NOMO-1 treated with dmso at 0.1 percent for 144 hours (cell line): ENCODE results near the gene TOR4A.

Experiments
- DNase-seq: peaks from one replicate; lab custom pipeline; 2025; ENCODE audit not compliant: unreplicated experiment; lab: John Stamatoyannopoulos, UW

The TOR4A gene

DNA sequence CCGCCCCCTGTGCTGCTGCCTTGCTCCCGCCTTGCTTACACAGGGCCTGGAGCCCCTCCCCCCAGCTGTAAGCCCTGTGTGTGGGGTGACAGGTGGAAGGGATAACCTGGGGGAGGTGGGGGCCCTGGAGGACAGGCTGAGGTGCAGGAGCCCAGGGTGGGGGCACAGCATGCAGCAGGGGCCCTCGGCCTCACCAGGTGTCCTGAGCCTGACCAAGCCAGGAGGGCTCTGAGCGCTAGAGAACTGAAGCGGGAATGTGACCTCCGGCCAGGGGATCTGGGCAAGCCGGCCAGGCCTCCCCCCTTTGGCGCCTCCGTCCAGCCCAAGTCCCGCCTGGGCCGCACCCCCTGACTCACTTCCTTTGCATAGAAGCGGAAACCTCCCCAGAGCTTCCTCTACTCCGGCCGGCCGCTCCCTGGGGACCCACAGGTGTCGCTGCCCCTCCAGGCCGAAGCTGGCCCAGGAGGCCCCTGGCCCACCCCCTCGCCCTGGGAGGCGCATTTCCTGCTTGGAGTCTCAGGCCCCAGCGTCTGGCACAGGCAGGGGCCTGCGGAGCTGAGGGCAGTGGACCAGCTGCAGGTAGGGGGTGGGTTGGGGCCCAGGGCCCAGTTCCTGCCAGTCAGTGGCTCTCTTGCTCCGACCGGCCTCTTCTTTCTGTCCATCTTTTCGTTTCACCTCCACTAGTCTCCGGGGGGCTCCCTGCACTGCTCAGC lies at the start of gene TOR4A:
TOR4A (plus strand) TSS at position 398 of the 713 bp plus-strand sequence. CDS start 964 bp downstream, outside the sequence.
- DNase-seq: peak; percentile 96

DNA sequence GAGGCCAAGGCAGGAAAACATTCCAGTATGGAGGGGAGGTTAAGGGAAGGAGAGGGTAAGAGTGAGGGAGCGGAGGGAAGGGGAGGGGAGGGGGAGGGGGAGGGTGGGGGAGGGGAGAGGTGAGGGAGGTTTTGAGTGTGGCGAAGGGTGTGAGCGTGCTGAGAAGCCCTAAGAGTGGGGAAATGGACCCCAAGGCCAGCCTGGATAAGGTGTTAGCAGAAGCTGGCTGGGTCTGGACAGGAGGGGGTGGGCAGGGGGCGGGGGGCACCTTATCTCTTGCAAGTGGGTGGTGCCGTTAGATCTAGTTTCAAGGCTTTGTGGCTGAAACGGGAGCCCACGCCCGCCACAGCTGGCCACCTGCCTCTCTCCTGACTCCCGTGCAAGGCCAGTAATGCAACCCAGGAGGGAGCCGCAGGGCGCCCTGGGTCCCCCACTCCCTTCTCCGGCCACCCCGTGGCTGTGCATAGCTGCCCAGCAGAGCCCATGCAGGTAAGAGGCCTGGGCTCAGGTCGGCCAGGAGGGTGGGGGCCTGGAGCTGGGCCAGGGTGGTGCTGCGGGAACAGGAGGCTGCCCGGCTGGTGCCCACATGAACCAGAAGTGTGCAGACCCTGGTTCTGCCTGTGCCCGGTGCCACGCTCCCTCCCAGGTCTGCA lies 49.5 kb upstream of the TOR4A start:
- no peak for DNase-seq

GRCh38 chr9:137228506-137228967 lies 49.0 kb upstream of the TOR4A start:
- no peak for DNase-seq

GRCh38 chr9:137228968-137229896 lies 48.3 kb upstream of the TOR4A start:
- DNase-seq: no peak

DNA sequence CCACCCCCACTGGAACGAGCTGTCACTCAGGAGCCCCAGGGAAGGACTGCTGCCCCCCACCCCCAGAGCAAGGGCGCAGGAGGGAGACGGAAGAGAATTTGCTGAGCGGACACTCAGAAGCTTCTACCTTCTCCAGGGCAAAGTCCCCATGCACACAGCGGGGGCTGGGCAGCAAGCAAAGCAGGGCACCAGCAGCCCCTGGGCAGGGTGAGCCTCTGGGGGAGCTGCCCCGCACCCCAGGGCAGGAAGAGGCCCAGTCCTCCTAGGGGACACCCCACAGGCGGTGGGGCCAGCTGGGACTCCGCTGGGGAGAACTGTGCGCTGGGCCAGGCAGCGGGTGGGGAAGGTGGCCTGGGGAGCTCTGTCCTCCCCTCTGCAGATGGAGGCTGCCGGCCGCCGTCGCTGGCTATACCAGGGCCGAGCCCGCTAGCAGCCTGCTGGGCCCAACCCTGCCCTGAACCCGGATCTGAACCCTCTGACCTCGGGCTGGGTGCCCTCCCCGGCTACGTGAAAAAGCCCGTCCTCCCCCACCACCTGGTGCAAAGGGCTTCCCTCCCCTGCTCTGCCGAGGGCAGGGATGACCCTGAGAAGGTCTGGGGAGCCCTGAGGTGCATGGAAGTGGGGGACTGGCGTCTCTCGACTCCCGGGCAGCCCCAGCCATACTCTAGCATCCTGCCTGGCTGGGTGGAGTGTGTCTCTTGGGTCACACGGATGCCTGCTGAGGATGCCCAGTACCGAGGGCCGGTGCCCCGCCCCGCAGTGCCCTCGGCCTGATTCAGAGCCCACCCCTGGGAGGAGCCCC lies 47.4 kb upstream of the TOR4A start:
- no peak for DNase-seq

- DNase-seq: no peak
Measured at GRCh38 chr9:137230705-137231371, 46.7 kb upstream of the TOR4A start, which contains the start of gene SLC34A3. Gene SLC34A3 (plus strand): TSS chr9:137230901. CDS start chr9:137231703, 802 bp downstream.

GRCh38 chr9:137231372-137232039 lies 46.0 kb upstream of the TOR4A start:
- no peak for DNase-seq

DNA sequence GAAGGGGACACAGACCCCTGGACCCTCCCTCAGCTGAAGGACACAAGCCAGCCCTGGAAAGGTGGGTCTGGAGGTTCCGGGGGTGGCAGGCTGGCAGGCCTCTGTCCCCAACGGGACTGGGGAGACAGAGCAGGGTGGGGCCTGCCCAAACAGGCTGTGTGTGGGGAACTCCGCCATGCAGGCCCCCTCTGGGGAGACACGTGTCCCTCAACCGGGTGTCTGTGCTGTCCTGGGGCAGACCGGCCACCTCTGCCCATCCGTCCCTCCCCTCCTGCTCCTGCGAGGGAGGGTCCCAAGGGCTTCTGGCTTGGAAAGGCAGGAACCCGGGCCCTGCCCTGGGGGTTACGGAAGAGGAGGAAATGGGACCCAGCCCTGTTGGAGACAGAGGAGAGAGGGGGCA lies 45.4 kb upstream of the TOR4A start:
- no peak for DNase-seq

GRCh38 chr9:137232510-137232909 lies 45.0 kb upstream of the TOR4A start:
- no peak for DNase-seq

GRCh38 chr9:137233143-137233980 lies 44.2 kb upstream of the TOR4A start:
- no peak for DNase-seq

GRCh38 chr9:137234055-137234697 lies 43.4 kb upstream of the TOR4A start:
- DNase-seq: no peak

DNA sequence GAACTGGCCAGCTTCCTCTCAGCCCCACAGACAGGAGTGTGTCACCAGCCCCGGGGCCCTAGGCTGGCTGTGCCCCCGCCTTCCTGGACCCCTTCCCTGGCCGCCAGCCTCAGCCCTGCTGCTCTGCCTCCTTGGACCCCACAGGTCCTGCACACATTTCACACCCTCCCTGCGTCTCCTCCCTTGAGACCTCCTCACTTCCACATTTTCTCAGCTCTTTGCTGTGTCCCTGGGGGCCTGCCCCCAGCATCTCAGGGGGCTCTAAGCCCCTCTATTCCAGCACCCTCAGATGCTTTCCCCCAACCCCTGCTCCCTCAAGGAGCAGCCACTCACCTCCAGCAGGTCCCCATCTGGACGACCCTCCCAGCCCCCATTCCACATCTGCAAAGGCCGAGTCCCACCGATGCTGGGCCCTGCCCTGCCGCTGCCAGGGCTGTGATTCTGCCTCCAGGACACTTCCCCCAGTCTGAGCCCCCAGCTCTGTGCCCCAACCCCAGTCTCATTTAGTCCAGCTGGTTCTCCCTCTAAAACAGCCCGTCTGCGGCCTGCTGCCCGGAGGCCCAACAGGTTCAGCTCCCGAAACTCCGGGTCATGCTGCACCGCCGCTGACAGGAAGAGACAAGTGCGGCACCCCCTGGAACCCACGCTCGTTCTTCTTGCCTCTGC lies 42.6 kb upstream of the TOR4A start:
- no peak for DNase-seq

GRCh38 chr9:137235424-137236237 lies 41.9 kb upstream of the TOR4A start:
- DNase-seq: no peak

GRCh38 chr9:137236238-137236935 lies 41.1 kb upstream of the TOR4A start:
- peak; percentile 72 for DNase-seq

DNA sequence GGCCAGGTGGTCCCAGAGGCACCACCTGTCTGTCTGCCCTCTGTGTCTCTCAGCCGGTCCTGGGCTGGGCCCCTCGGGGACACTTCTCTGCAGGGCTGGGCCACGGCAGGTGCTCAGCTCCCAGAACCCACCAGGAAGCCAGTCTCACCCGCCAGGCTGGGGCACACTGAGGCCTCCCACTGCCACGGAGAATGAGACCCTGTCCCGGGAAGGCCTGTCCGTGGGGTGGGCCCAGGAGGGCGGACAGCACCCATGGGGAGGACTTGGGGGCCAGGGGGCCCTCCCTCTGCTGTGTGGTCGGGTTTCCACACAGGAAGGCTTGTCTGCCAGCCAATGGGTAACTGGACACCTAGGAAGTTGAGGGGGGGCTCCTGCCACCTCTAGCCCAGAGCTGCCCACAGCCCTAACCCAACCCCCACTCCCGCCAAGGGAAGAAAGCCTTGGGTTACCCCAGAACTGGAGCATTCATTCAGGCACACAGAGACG lies 40.5 kb upstream of the TOR4A start:
- no peak for DNase-seq
